HTR-8/SVneo (cell line): ENCODE measurements around the gene COL1A1.

Experiments
- DNase-seq: peaks from one replicate; pipeline ENCODE4 v3.0.0; 2011; ENCODE audit warnings: low spot score, mixed read lengths; ENCODE audit not compliant: insufficient read length
- FAIRE-seq: peaks from 2 replicates; lab custom pipeline; 2011; peaks lifted over from hg19 to GRCh38; lab: Jason Lieb, UNC

The COL1A1 gene

GRCh38 chr17:50175035-50175807, 26.2 kb downstream of the COL1A1 start:
- DNase-seq: no peak

DNA sequence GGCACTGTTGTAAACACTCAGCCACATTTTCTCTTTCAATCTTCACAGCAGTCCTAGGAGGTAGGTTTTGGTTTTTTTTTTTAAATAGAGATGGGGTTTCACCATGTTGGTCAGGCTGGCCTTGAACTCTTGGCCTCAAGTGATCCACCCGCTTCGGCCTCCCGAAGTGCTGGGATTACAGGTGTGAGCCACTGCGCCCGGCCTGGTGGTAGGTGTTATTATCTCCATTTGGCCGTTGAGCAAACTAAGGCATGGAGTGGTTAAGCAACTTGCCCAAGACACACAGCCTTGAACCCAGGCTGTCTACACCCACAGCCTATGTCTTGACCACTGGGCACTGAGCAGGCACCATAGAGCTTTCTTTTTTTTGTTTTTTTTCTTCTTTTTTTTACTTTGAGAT, 27.0 kb downstream of the COL1A1 start:
- DNase-seq (no peak), FAIRE-seq (no peak)

More at GRCh38 chr17:50175035-50175807, 26.2 kb downstream of the COL1A1 start:
- peak; percentile 40 for FAIRE-seq

GRCh38 chr17:50173335-50173941, 28.0 kb downstream of the COL1A1 start:
- FAIRE-seq: peak; percentile 95
- peak; percentile 88 for DNase-seq

DNA sequence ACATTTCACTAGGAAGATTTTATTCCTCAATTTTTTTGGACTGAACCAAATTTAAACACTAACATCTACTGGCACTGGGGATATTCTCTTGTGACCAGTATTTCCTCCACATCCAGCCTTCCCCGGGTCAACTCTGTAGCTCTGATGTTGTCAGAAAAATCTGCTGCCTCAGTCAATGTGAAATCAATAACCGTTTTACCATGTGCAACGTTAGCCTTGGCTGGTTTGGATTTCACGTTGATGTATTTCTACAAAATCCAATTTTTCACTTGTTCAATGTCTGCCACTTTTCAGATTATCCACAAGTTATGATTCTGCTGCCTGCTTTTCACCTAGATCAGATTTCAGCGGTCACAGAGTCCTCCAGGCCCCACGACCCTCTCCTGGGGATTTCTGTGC, 28.5 kb downstream of the COL1A1 start:
- FAIRE-seq: no peak
- no peak for DNase-seq

GRCh38 chr17:50172130-50172529, 29.3 kb downstream of the COL1A1 start:
- no peak for DNase-seq
- FAIRE-seq: no peak

DNA sequence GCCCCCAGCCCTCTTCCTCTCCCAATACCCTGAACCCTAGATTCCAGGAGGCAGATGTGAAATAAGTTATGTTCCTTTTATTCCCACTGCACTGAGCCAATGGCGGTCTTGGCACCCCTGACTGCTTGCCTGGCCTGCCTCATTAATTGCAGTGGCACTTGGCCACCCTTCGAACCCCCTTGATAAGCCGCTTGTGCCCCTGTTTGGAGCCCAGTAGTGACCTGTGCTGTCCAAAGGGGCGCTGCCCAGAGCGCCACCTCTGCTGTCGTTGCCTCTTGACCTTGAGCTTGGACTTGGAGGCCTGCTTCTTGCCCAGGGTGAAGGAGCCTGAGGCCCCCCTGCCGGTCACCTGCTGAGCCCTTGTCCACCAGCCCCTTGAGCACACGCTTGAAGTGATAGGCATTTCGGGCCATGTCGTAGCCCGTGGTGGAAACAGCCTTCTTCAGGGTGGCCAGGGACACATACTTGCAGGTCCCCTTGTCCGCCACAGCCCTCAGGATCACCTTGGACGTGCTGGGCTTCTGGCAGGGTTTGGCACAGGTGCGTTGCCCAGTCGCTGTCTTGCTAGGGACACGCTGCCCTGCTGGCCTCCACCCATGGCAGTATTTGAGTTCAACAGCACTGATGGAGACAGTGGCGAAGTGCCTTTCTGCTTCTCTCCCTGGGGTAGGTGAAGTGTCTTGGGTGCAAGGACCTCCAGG, 29.9 kb downstream of the COL1A1 start:
- no peak for DNase-seq
- FAIRE-seq: no peak

- FAIRE-seq (no peak), DNase-seq (no peak)
These were observed 30.6 kb downstream of the COL1A1 start for GRCh38 chr17:50170662-50171370.

DNA sequence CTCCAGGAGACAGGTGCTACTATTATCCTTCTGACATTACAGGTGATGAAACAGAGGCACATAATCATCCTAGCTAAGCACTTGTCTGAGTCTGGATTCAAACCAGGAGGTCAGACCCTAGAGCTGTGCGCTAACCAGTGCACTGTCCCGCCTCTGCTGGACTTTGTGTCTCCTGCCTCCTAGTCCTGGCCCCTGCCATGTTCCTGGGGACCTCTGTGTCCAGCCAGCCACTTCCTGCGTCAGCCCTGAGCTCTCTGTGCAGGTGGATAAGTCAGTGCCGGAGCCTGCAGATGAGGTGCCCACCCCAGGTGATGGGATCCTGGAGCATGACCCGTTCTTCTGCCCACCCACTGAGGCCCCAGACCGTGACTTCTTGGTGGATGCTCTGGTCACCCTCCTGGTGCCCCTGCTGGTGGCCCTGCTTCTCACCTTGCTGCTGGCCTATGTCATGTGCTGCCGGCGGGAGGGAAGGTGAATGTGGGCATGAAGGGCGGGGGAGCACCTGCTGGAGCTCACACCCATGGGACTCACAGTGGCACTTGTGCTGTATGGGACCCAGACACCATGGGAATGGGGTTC, 31.5 kb downstream of the COL1A1 start:
- DNase-seq: no peak
- no peak for FAIRE-seq

GRCh38 chr17:50169121-50169764, 32.2 kb downstream of the COL1A1 start:
- peak; percentile 95 for FAIRE-seq
- peak; percentile 73 for DNase-seq

GRCh38 chr17:50168319-50168718, 33.1 kb downstream of the COL1A1 start:
- FAIRE-seq (no peak), DNase-seq (no peak)

GRCh38 chr17:50167371-50167770, 34.1 kb downstream of the COL1A1 start:
- FAIRE-seq (no peak), DNase-seq (no peak)

DNA sequence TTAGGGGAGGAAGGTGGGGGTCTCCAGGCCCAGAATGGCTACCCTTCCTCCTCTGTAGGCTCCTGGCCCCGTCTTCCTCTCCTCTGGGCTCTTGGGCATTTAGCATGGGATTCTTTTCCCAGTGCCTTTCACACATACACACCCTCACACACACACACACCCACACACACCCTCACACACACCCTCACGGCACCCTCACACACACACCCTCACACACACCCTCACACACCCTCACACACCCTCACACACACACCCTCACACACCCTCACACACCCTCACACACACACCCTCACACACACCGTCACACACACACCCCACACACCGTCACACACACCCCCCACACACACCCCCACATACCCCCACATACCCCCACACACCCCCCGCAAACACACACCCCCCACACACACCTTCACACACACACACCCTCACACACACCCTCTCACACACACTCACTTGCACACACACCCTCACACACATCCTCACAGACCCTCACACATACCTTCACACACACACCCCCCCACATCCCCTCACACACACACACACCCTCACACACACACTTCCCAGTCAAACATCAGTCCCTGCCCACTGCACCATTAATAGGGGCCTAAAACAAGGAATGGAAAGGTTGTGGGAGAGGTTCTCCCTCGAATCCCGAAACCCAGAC, 34.8 kb downstream of the COL1A1 start:
- peak; percentile 96 for FAIRE-seq
- DNase-seq: no peak

DNA sequence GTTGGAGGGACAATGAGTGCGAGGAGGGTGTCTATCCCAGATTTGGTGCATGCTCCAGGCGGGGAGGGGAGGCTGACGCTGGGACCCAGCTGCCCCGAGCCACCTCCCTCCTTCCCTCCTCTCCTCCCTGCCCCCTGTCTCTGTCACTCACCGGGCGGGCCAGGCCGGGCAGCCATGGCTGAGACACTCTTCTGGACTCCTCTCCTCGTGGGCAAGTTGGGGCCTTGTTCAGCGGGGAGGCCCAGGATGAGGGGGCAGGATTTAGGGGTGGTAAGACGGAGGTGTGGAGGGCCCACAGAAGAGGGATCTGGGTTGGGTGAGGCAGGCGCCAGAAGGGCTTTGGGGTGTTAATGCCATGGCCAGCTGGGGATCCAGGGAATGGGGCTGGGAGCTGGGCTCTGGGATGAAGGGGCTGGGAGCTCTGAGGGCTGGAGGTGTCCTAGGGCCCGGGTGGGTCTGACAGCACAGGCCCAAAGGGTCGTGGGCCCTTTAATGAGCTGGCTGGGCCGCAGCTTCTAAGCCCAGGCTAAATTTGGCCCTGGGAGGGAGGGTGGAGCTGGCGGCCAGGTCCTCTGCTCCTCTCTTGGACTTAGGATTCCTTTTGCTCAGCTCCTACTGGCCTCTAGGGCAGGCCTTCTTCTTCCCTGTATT, 35.4 kb downstream of the COL1A1 start, which contains the start of gene SGCA:
Gene SGCA, plus strand, starts transcription at position 139 of the 651 bp plus-strand sequence. Its CDS starts 36 bp downstream, at position 175.
- FAIRE-seq (no peak), DNase-seq (no peak)

DNA sequence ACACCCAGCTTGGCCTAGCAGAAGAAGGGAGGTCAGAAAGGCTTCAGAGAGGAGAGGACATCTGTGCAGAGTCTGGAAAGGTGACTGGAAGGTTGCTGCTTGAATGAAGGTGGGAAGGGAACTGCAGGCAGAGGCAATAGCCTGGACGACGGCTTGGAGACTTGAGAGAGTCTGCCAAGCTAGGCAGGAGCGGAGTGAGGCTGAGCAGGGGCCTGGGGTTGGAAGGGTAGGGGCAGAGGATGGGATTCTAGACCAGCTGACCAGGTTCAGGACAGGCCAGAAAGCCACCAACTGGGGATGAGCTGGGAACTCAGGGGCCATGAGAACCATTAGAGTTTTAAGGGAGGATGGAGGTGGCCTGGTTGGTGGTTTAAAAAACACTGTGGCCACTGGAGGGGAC, 36.0 kb downstream of the COL1A1 start:
- DNase-seq (no peak), FAIRE-seq (peak; percentile 23)

- no peak for FAIRE-seq
- no peak for DNase-seq
These were observed 36.4 kb downstream of the COL1A1 start for GRCh38 chr17:50165066-50165465.

DNA sequence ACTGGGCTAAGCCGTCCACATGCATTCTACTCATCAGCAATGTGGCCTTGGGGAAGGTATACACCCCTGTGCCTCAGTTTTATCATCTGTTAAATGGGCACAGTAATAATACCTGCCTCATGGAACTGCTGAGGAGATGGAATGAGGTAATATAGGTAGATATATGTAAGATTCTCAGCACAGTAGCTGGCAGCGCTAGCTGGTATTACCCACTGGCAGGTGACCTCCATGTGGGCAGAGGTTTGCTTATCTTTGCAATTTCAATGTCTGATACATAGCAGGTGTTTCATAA, 36.8 kb downstream of the COL1A1 start:
- peak; percentile 65 for FAIRE-seq

DNA sequence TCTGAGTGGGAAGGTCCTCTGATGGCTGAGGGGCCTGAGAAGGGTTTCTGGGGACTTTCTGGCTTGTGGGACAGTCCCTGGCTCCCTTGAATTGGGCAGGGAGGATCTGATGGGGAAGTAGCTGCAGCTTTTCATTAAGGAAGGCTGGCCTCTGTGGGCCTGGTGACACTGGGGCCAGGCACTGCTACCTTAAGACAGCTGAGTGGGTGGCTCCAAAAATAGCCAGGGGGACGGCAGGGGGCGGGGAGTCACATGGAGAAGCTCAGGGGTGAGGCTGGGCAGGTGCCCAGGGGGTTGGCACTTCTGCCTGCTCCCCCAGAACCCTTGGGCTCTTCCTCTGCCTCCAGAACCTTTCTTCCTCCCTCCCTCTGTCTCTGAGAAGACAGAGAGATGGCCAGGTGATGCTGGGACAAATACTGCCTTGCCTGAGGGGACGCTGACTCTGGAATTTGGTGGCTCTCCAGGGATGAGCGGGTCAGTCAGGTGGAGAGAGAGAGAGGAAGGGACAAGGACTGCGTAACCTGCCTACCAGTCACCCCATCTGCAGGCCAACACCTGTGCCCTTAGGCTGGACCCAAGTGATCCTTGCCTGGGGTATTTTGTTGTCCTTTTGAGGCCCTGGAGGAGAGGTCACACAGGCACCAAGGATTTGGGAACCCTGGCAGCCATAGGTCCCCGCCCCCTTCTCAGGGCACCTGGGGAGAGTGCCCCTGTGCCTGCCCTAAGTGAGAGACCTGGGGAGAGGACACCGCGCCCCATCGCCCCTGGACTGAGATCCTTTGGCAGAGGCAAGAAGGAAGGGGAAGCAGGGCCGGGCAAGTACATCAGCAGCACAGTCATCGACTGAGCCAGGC, 37.4 kb downstream of the COL1A1 start:
- no peak for DNase-seq
- no peak for FAIRE-seq

More for the DNA sequence above, 36.8 kb downstream of the COL1A1 start:
- DNase-seq: no peak
